DMS153 treated with DMSO at 0.1 percent for 48 hours (cell line): ENCODE data around the gene ABCA6.

Experiments used
- DNase-seq: peaks from one replicate; lab custom pipeline; 2025; ENCODE audit not compliant: unreplicated experiment; lab: John Stamatoyannopoulos, UW

Gene ABCA6

DNA sequence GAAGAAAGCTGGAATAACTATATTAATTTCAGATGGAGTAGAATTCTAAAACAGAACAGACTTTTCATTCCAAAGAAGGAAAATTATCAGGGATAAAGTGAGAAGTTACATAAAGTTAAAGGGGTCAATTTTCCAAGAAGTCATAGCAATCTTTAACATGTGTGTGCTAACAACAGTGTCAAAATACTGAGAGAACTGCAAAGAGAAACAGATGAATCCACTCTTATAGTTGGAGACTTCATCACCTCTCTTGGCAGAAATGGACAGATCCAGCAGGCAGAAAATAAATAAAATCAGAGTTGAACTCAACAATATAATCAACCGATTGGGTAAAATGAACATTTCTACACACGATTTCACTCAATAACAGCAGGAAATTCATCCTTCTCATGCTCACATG is 86.4 kb downstream of the ABCA6 start:
- no peak for DNase-seq

- no peak for DNase-seq
Measured at GRCh38 chr17:69050999-69051775, 90.5 kb downstream of the ABCA6 start.

- no peak for DNase-seq
Measured at GRCh38 chr17:69048634-69049033, 93.1 kb downstream of the ABCA6 start.

DNA sequence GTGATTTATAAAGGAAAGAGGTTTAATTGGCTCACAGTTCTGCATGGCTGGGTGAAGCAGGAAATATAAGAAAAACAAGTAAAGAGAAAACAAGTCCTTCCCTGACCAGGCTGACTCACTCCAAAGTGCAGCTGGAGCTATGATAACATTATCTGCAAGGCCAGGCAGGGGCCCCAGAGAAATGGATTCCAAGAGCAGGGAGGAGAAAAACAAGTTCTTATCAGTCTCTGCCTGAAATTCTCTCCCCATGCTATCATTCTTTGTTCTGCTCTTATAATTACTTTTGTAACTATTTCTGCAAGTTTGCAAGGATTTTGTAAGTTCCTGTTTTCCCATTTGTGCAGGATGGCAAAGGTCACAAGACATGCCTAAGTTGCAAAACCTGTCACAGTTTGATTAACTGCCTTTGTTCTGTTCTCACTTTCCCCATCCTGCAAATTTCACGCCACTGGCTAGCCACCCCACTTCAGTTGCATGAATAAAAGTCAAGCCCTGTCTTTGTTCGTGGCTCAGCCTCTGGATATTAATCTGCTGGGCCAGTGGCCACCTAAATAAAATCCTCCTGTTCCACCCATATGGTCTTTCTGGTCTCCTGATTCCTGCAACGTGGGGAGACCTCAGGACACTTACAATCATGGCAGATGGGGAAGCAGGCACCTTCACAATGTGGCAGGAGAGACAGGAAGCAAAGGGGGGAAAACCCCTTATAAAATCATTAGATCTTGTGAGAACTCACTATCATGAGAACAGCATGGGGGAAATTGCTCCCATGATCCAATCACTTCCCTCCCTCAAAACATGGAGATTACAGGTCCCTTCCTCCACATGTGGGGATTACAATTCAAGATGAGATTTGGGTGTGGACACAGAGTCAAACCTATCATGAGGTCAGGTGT is 94.1 kb downstream of the ABCA6 start:
- DNase-seq, result no peak

DNA sequence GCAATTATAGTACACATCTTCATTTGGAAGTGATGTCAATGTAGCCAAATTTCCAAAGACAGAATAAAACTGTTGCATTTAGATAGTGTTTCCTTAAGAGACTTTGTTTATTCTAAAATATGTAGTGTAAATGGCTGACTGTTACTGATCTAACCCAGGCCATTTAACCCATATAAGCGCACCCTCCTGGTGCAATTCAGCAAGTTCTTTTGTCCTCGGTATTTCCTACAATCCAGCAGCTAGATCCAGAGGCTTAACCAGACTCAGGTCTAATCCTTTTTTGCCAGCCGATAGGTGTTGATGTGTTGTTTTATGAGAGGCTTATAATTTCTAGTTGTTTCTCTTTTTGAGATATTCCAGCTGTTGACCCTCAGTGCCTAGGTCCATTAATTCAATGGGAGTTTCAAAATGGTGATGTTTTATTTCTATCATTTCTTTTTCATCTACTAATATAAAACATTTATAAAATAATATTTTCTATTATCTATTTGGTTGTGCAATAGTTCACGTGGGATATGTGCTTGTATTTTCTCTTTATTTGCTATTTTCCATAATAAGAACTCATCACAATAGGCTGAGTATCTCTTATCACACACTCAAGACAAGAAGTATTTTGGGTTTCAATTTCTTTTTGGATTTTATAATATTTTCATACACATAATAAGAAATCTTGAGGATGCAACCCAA is 95.4 kb downstream of the ABCA6 start:
- DNase-seq, result no peak

- no peak for DNase-seq
Measured at GRCh38 chr17:69045646-69046045, 96.0 kb downstream of the ABCA6 start.

DNA sequence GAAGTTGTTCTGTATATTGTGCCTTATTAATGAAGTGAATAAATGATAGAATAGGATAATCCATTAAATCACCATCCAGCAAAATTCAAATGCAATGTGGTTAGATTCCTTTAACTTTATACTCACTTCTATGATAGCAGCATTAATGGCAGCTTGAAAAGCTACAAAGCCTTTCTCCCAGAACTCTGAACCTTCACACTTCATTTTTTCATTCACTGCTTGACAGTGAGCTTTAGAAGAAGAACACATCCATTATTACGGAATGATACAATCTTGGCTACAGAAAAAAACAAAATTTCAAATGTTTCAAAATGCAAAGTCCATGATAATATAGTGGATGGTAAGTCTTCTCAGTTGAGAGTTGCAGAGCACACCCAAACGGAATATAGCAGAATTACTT is 97.3 kb downstream of the ABCA6 start:
- no peak for DNase-seq

- no peak for DNase-seq
Measured at GRCh38 chr17:69043098-69043734, 98.5 kb downstream of the ABCA6 start.

GRCh38 chr17:69042308-69042707 is 99.4 kb downstream of the ABCA6 start:
- no peak for DNase-seq

DNA sequence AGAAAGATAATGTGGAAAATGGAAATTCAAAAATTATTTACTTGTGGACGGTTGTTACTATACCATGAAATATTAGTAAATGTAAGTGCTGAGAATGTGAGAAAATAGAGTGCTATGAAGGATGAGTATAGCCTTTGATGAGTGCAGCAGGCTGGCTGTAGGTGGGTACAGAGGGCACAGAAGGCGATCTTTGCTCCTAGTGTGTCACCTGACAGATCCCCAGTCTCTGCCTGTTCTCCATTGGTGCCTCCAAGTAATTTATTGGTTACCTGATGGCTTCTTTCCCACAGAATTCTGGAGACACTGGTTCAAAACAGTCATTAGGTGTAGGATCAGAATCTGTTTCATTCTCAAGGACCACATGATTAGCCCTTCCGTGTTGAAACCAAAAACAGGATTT is 109.9 kb downstream of the ABCA6 start:
- DNase-seq, result no peak

- DNase-seq, result no peak
Measured at GRCh38 chr17:69030169-69030568, 111.5 kb downstream of the ABCA6 start.
